Measurements from ENCODE around the gene FBXO11. TPM values are rescaled to one million over a fixed set of nuclear protein-coding genes. Genes with fewer than 3 reads are reported as not detected.

The FBXO11 gene
- total and polyA plus RNA-seq, 2 of the 4 experiments (the other 2 are of a cell fraction) = 27.1 to 29.6 TPM

DNA sequence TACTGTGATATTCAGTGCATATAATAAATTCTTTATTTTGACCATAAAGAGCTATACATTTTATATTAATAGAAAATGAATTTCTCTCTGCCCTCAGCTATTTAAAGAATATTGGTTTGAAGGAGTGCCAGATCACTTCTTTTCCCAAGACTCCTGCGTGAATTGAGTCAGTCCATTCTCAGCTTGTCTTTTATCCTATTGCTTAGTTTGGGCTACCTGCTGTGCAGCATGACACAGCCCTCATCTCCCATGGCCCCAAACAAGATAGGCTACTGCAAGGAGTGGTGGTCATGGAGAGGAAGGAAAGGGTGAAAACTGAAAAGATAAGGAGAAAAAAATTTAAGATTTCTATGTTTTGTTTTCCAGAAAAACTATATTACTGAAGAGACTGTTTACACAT, 10.1 kb upstream of the FBXO11 start:
- no peak overlapping the region for H2BK5ac ChIP-seq (ENCODE audit: low read depth, low read length, poor library complexity, severe bottlenecking)
- H2BK20ac ChIP-seq (ENCODE audit: low read depth, low read length) = no peak overlapping the region
- H2BK15ac ChIP-seq (ENCODE audit: low read depth, low read length) = no peak overlapping the region
- ChIA-PET CTCF (interaction anchor here (1.5 kb wide), 1 partner anchor 10 kb away, joined by 4 read pairs; the partner anchor contains the start of gene FBXO11), POLR2A (ENCODE audit: unreplicated experiment) (no interaction called here)
- ATAC-seq (ENCODE audit: low read depth) (no peak), DNase-seq (no peak)
- H3K4ac ChIP-seq (ENCODE audit: low read depth, low read length) = no peak overlapping the region
- H2BK120ac ChIP-seq (ENCODE audit: low read depth, low read length) = no peak overlapping the region
- TF ChIP-seq, protein P1, sequence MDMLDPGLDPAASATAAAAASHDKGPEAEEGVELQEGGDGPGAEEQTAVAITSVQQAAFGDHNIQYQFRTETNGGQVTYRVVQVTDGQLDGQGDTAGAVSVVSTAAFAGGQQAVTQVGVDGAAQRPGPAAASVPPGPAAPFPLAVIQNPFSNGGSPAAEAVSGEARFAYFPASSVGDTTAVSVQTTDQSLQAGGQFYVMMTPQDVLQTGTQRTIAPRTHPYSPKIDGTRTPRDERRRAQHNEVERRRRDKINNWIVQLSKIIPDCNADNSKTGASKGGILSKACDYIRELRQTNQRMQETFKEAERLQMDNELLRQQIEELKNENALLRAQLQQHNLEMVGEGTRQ (IDR thresholded peaks at IDR 0.05; ENCODE audit: low read depth, low read length) = no peak
- TF ChIP-seq, protein P2, sequence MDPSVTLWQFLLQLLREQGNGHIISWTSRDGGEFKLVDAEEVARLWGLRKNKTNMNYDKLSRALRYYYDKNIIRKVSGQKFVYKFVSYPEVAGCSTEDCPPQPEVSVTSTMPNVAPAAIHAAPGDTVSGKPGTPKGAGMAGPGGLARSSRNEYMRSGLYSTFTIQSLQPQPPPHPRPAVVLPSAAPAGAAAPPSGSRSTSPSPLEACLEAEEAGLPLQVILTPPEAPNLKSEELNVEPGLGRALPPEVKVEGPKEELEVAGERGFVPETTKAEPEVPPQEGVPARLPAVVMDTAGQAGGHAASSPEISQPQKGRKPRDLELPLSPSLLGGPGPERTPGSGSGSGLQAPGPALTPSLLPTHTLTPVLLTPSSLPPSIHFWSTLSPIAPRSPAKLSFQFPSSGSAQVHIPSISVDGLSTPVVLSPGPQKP (IDR thresholded peaks at IDR 0.05; ENCODE audit: borderline replicate concordance, low read depth, low read length) = no peak
- TF ChIP-seq MXI1 (IDR thresholded peaks at IDR 0.05; ENCODE audit: borderline replicate concordance, low read depth, low read length) (no peak), CHD1 (IDR thresholded peaks at IDR 0.05; ENCODE audit: low read depth, low read length) (no peak), MAZ (IDR thresholded peaks at IDR 0.05; ENCODE audit: borderline replicate concordance, low read depth, low read length) (no peak), POLR2A (IDR thresholded peaks at IDR 0.05; ENCODE audit: low read depth, low read length) (no peak), RFX5 (IDR thresholded peaks at IDR 0.05; ENCODE audit: low read depth, low read length) (no peak), CEBPB (IDR thresholded peaks at IDR 0.05; ENCODE audit: low read depth, low read length) (no peak), RAD21 (IDR thresholded peaks at IDR 0.05; ENCODE audit: low read length) (no peak)
- BruUV-seq (replicated peaks) = no TSS peak
- H3K79me1 ChIP-seq (ENCODE audit: low read depth in 1 of 2, low read length in 2 of 2) = no peaks in the 10 kb centered on the region
- H3K23ac ChIP-seq (ENCODE audit: low read depth, low read length) = no peak overlapping the region
- WGBS, 2 experiments (ENCODE audit: extremely low coverage in 2 of 2, insufficient read length in 1 of 2) = no CpG with 5 or more reads among the region's 1 CpG
- peaks cover 3% of the 10 kb centered on the region; the same call in 1 of the 2 replicates for H3K27me3 ChIP-seq (ENCODE audit: control insufficient read depth, insufficient read depth, low read length)
- H3K14ac ChIP-seq (replicated peaks; ENCODE audit: low read depth, low read length) = no peak overlapping the region
- H2AK5ac ChIP-seq (ENCODE audit: low read depth, low read length) = no peak overlapping the region
- dilution Hi-C loops (cut with HindIII; ENCODE audit: low sequenced_read_pairs, unreplicated experiment) (no loop called here), intact Hi-C loops (cut with micrococcal nuclease) (no loop called here), in situ Hi-C loops (cut with MboI; ENCODE audit: low sequenced_read_pairs) (no loop called here)
- no peak overlapping the region for H2AFZ ChIP-seq (replicated peaks; ENCODE audit: low read length, poor library complexity)
- H4K8ac ChIP-seq (ENCODE audit: low read depth in 2 of 2, low read length in 2 of 2) = no peak overlapping the region
- no peaks in the 10 kb centered on the region for H4K20me1 ChIP-seq (ENCODE audit: insufficient read depth, low read length)
- no peak overlapping the region for H2AK9ac ChIP-seq (replicated peaks; ENCODE audit: low read depth, low read length, poor library complexity)
- H3K9me3 ChIP-seq (ENCODE audit: control insufficient read depth, insufficient read depth, low read length) = no peaks in the 10 kb centered on the region
- no peaks in the 10 kb centered on the region for H3K36me3 ChIP-seq (ENCODE audit: control insufficient read depth, insufficient read depth, low read length)
- H3K9me1 ChIP-seq (ENCODE audit: insufficient read depth, low read length) = no peaks in the 10 kb centered on the region
- no peak overlapping the region for H3K4me3 ChIP-seq (ENCODE audit: insufficient read depth, low read depth, low read length)
- no peak overlapping the region for H3K27ac ChIP-seq (ENCODE audit: insufficient read depth, low read length)
- no peak overlapping the region for H3K18ac ChIP-seq (ENCODE audit: low read depth, low read length)
- H4K5ac ChIP-seq (ENCODE audit: low read depth, low read length) = no peak overlapping the region
- no peak overlapping the region for H3K9ac ChIP-seq (ENCODE audit: low read depth, low read length)
- no peak overlapping the region for H4K91ac ChIP-seq (ENCODE audit: insufficient read depth, low read depth, low read length)
- H3K56ac ChIP-seq (ENCODE audit: extremely low read depth, insufficient read depth, low read length) = no peak overlapping the region
- H3K4me1 ChIP-seq (ENCODE audit: control insufficient read depth, insufficient read depth, low read length) = no peaks in the 10 kb centered on the region
- no peak overlapping the region for H3K4me2 ChIP-seq (ENCODE audit: low read depth, low read length)
